GM18870 (cell line): ENCODE results near the gene TMED6.
A peak's percentile ranks its signal among the peaks of the same experiment; 100 is the strongest.

Experiments
- ATAC-seq: cut with Tn5 transposase; IDR thresholded peaks from one replicate; pipeline ENCODE4 v1.9.1; 2021; ENCODE audit warnings: moderate library complexity; ENCODE audit not compliant: unreplicated experiment

The TMED6 gene

DNA sequence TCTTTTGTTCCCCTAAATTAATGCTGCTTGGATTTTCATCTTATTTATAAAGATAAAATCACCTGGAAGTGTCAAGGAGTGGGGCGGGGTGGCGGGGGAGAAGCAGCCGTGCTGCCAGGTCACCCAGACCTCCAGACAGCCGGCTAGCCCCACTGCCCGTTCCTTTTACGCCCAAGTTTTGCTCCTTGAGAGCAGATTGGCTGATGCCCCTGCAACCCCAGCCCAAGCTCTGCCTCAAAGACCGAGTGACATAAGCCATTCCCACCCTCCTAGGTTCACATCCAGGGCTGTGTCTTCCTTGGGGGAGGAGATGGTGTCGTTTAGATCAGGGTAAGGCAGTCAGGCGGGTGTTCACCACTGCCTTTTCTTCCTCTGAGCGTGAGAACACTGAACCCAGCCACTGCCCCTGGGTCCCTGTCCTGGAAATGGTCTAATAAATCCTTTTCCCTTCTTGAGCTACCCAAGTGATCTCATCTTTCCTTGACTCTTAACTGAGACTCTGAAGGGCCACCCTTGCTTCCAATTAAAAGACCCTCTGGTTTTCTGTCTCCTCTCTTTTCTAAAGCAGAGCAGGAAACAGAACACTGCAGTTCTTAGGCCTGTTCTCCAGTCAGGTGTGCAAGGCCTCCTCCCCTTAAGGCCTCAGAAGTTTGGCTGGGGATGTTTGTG lies 26.9 kb downstream of the TMED6 start:
- no peak for ATAC-seq

DNA sequence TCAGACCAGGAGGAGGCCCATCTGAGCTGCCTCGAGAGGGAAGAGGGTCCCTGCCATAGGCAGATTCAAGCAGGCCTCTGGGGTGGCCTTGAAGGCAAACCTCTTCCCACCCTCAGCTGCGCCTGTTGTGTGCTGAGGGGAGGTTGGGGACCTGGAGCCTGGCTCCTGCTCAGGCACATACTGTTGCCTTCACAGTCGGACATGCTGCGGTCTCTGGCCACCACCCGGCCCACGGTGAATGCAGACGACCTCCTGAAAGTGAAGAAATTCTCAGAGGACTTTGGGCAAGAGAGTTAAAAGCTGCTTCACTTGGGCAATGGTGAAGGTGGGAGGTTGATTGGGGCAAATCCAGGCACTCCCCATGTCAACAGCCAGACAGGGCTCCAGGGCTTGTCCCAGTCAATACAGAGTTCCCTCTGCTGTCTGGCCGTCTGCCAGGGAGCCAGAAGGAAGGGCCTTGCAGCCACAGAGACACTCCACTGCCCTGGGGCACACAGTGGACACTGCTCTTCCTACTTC lies 27.5 kb downstream of the TMED6 start:
- no peak for ATAC-seq

DNA sequence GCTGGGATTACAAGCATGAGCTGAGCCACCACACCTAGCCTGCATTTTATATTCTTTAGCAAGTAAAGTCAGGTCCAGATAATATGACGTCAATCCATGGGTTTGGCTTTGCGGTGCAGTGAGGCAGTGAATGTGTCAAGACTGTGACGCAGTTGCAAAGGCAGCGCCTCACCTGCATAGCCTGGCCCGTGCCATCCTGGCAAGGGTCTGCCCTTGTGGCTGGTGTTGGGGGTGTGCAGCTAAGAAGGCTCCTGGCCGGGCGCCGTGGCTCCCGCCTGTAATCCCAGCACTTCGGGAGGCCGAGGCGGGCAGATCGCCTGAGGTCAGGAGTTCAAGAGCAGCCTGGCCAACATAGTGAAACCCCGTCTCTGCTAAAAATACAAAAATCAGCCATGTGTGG lies 28.2 kb downstream of the TMED6 start:
- ATAC-seq, result no peak

DNA sequence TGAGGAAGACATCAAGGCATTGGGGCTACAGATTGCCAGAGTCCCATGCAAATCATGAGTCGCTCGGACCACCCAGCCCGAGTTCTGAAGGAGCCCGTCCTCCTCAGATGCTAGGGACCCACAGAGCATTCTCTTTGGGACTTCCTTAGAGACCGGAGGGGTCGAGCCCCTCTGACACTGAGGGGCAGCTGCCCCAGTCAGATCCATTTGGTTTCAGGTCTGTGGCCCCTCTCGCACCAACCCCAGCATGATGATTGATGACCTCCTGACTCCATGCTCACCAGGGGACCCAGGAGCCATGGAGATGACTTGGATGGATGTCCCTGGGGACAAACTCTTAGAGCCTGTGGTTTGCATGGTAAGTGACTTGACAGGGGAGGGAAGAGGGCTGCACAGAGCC lies 29.2 kb downstream of the TMED6 start:
- no peak for ATAC-seq

DNA sequence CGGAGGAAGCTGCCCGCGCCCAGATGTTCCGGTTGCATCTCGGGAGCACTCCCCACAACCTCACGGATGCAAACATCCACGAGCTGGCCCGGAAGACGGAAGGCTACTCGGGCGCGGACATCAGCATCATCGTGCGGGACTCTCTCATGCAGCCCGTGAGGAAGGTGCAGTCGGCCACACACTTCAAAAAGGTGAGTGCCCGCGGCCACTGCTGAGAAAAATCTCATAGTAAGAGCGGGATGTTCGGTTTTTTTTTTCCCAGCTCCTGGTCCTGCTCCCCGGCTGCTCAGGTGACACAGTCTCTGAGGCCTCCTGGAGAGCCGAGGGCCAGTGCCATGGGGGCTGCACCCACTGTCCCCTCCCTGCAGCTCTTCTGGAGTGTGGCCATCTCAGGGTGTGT lies 30.5 kb downstream of the TMED6 start:
- no peak for ATAC-seq

DNA sequence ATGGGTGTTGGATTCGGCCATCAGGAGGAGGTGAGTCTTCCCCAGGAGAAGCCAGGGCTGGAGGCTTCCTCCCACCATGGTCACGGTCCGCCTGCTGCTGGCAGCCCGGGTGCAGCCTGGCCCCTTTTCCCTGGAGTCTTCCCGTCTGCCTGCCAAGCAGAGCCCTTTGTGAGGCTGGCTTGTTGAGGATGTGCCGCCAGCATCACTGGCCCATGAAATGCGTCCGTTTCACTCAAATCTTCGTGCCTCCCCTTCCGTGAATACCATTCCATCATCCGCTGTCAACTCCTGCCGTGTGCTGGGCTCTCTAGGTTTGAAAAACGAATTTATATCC lies 30.9 kb downstream of the TMED6 start:
- ATAC-seq, result no peak

DNA sequence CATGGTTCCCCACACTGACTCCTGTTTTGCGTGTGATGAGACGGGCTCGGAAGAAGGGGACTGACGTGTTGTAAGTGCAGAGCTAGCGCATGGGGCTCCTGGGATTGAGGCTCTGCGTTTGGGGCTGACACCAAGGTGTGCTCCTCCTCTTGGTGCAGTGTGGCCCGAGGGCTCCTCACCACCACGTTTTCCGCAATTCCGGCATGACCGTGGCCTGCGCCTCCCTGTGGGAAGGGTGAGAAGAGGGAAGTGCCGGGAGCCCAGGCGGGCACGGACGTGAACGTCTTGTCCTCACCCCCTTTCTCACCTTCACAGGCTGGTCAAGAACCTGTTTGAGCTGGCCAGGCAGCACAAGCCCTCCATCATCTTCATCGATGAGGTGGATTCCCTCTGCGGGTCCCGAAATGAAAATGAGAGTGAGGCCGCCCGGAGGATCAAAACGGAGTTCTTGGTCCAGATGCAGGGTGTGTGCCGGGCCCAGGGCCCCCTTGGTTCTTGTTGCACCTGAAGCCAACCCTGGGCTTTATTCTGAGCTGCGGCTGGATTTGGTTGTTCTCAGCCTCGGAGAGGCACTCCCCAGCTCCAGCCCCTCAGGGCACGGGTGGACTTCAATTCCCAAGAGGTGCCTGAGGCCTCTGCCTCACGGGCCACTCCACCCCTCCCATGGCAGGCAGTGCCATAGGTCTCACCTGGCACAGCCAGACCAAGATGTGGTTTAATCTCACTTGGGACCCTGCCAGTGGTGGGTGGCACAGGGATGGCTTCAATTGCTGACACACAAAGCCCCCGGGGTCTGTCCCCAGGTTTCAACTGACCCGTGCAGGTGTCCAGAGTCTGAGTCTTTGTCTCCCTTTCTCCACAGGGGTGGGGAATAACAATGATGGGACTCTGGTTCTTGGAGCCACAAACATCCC lies 31.5 kb downstream of the TMED6 start:
- no peak for ATAC-seq

DNA sequence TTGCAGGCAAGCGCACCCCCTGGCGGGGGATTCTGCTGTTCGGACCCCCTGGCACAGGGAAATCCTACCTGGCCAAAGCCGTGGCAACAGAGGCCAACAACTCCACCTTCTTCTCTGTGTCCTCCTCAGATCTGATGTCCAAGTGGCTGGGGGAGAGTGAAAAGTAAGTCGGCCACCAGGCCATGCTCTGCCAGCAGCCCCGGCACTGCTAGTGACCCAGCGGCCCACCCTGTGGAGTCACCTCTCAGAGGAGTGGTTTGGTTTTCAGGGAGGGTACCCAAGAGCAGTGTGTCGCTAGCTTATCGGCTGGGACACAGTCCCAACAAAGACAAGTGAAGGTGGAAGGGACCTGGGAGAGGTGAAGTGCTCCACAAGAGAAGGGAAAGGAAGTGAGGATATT lies 32.2 kb downstream of the TMED6 start:
- ATAC-seq, result no peak

DNA sequence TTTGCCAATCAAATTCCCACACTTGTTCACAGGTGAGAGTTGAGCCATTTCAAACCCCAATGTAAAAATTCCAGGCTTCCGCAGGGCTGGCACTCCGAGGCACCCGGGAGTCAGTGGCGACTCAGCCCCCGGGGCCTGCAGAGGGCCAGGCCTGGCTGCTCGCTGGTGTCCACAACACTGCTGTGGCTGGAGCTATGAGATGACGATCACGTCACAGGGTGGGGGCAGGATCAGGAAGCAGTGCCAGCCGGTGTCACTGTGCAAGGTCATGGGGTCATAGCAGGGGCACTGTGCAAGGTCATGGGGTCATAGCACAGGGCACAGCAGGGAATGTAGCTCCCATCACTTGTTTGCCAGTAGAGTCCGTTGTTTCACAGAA lies 32.7 kb downstream of the TMED6 start:
- no peak for ATAC-seq

DNA sequence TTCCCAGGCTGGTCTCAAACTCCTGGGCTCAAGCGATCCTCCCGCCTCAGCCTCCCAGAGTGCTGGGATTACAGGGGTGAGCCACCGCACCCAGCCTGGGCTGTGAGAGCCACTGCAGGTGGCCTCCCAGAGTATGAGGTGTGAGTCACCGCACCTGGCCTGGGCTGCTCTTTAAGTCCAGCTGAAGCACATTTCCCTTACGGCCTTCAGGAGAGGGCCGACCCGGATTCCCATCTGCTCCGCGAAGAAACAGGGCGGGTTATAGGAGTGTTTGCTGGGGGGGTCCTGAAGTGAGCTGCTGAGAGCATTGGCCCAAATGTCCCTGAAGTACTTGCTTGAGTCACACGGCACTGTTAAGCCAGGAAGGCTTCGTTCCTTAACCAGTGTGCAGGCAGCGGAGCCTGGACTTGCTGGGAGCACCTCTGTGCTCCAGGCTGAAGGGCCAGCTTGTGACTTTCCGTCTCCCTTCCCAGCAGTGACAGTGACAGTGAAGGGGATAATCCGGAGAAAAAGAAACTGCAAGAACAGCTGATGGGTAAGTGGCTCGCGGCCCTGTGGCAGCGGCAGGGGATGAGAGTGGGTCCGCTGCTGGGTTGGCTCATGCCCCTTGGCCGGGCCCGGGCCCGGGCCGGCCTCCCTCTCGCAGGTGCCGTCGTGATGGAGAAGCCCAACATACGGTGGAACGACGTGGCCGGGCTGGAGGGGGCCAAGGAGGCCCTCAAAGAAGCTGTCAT lies 33.2 kb downstream of the TMED6 start:
- ATAC-seq, result no peak

DNA sequence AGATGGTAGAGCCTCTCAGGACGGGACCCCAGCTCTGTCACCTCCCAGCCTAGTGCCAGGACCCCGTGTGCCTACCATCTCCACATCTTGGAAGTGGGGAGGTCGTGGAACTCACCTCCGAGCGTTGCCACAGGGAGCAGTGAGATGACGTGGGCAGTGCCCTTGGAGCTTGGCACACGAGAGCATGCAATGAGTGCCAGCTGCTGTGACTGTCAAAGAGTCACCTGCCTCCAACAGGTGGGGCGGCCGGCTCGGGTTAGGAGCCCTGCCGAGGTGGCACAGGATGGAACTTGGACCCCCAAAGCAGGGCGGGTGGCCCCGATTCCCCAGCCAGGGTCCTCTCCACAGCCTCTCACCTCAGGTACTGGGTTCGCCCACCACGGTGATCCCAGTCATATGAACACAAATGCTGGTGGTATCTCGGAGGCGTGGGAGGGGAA lies 35.0 kb downstream of the TMED6 start:
- no peak for ATAC-seq

DNA sequence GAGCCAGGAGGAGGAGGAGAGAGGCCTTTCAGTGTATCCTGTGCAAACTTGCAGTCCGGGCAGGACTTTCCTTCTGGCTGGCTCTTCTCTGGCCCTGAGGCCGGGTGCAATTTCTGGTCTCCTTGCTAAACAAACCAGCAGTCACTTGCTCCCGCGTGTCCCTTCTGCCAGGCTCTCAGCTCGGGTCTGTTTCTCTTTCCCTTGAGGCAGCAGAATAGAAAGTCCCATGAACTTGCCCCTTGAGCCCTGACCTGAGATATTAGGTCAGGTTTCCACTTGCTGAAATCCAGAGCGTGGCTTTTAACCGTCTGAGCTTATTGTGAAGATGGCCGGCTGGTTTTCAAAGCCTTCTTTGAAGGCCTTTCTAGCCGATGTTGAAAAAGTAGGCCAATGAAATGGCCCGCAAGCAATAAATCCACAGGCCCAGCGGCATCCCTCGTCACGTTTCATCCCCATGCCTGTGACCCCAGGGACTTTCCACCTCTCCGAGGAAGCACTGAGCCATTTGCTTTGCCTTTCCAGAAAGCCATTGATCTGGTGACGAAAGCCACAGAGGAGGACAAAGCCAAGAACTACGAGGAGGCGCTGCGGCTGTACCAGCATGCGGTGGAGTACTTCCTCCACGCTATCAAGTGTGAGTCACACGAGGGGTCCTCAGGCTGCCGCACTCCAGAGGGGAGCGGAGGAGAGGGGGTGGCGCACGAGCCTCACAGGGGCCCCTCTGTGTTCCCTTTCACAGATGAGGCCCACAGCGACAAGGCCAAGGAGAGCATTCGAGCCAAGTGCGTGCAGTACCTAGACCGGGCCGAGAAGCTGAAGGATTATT lies 35.9 kb downstream of the TMED6 start:
- ATAC-seq, result no peak

DNA sequence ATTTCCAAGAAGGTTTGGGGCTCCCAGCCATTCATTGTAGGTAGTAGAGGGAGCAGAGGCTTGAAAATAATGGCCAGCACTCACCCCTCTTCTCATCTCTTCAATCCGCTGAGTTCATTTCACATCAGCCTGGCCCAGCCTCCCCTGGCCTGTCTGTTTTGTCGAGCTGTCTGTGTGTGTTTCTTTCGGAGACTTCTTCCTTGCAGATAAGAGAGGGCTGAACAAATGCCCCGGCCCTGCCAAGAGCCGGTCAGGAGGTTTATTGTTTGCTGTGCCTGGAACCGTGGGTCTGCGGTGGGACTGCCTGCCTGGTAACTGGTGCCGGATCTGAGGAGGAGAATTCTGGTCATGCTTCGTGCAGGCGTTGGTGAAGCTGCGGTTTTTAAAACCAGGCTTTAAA lies 37.1 kb downstream of the TMED6 start:
- ATAC-seq, result no peak

DNA sequence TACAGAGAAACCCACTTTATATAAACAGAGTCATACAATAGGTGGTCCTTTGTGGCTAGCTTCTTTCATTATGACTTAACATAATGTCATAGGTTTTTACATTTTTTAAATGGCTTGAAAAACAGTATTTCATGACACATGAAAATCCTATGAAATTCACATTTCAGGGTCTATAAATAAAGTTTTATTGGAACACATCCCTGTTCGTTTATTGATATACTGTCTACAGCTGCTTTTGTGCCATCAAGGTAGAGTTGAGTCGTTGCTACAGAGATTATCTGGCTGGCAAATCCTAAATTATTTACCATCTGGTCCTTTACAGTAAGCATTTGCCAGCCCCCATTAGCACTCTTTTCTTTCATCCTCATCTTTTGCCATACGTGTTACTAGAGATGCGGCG lies 38.1 kb downstream of the TMED6 start:
- no peak for ATAC-seq

DNA sequence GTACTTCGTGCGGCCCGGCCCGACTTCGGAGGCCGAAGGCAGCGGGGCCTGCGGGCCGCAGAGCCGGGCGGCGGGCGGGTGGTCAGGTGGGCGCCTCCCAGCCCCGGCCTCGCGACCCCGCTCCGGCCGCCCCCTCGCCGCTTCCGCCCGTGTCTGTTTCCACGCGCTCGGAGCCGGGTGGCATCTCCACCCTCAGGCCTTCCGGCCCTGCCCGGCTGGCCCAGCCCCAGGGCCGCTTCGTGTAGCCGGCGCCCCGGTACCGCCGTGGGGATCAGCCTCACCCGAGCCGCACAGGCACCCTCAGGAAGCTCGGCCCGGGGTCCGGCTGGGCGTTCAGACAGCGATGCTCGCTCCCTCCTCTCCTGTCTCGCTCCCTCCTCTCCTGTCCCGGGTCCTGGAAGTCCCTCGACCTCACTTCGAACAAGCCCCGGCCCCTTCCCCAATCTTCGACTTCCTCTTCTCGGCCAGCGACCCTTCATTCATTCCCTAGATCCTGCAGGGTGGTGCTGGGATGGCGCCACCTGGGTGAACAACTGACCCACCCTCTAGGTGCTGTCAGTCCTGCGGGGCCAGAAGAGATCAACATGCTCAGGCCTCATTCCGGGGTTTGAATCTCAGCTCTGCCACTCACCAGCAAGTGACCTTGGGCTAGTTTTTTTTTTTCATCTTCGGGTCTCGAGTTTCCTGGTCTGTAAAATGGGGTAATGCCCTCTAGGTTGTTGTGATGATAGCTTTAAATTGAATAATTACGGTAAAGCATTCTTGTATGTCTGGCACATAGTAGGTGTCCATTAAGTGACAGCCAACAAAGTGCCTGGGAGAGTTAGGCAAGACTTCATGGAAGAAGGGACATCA lies 39.8 kb downstream of the TMED6 start:
- peak; percentile 32 for ATAC-seq

DNA sequence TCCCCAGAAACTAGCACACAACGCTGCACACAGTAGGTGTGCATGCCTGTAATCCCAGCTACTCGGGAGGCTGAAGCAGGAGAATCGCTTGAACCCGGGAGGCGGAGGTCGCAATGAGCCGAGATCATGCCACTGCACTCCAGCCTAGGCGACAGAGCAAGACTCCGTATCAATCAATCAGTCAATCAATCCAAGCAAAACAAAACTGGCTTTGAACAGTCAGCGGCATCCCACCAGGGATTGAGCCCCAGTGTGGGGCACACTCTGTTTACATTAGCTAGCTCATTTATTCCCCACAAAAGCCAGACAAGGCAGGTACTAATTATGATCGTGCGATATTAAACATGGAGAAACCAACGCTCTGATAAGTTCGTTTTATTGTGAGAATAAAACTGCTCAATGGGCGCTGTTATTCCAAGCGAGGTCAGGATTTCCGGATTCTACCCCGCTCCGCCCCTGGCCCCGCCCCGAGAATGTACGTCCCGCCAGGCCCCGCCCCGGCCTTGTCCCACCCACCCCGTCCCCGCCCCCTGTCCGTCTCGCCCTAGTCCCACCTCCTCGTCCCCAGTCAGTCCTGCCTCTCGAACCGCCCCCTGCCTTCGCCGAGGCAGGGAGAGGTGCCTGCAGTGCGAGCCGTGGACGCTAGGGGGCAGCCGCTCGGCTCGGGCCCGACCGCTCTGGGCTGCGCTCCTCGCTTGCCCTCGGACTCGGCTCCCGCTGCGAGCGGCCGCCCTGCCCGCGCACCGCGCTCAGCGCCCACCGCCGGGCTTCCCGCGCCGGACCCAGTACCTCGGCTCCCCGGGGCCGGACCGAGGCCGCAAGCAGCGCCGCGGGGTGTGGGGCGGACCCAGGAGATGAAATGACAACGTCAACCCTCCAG lies 40.7 kb downstream of the TMED6 start, which contains the start of gene VPS4A:
Gene VPS4A (plus strand): TSS at position 698 of the 880 bp plus-strand sequence. CDS start 162 bp downstream, at position 860.
- ATAC-seq, result peak; percentile 67

DNA sequence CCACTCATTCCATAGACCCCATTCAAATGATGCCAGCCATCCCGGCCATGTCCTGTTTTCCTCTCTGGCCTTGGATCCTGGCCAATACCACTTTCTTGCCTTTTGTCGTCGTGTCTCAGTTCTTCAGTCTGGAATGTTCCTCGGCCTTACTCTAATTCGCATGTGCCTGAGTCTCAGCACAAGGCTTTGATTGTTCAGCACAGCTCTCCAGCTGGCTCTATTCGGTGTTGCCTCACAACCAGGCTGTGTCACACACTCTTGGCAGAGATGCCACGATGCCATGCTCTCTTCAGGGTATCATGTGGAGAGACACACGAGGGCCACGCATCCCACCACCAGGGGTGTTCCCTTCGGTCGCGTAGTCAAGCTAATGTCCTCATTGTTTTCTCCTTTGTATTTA lies 42.3 kb downstream of the TMED6 start:
- ATAC-seq, result no peak

DNA sequence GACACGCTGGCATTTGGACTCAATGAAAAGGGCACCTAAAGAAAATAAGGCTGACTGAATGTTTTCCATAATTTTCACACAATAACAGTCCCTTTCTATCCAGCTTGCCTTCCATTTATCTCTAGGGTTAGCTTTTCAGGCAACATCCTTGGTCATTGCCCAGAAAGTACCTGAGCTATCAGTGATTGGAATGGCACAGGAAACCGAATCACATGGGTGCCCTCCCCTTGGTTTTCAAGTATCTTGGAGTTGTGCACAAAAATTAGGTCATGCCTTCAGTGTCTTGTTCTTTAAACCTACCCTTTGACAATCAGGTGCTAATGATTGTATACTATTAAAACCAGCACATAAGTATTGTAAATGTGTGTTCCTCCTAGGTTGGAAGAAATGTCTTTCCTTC lies 43.7 kb downstream of the TMED6 start:
- no peak for ATAC-seq

DNA sequence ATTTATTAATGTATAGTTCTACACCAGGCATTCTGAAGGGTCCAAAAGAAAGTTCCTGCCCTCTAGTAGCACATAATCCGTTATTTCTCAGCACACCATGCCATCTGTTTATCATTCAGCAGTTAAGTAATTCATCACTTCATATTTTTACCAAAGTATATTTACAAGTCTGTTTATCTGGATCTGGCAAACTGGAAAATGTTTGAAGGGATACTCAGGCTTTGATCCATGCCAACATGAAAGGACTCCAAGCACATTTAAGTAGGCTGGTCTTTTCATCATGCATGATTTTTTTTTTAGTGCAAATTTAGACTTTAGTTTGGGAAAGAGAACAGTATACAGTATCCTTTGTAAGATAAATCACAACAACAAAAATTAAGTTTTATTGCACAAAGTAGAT lies 44.5 kb downstream of the TMED6 start:
- ATAC-seq, result no peak
